Liver (tissue), 9 donors: ENCODE measurements around the gene GTF3C5. TPM values are rescaled to one million over a fixed set of nuclear protein-coding genes. Genes with fewer than 3 reads are reported as not detected.
A peak's percentile ranks its signal among the peaks of the same experiment; 100 is the strongest.

Experiments used
- DNase-seq: peaks from one replicate; pipeline ENCODE4 v3.0.0-alpha.2; 2017; ENCODE audit warnings: low spot score
- H3K27ac ChIP-seq, 2 donors: one replicate each; pipeline ENCODE4 v1.7.0; 2013; ENCODE audit warnings: inconsistent platforms in 2 of 2, low read length in 2 of 2, control low read depth in 1 of 2, low read depth in 1 of 2, mild to moderate bottlenecking in 1 of 2
- H3K27me3 ChIP-seq, 4 donors: one replicate each; pipeline versions ENCODE4 v1.6.1 to v1.7.0; 2013; ENCODE audit warnings: low read length in 3 of 4, inconsistent platforms in 1 of 4, mild to moderate bottlenecking in 1 of 4, moderate library complexity in 1 of 4; ENCODE audit not compliant: control insufficient read depth in 4 of 4, insufficient read depth in 4 of 4
- H3K36me3 ChIP-seq, 4 donors: one replicate each; pipeline versions ENCODE4 v1.6.1 to v1.7.0; 2013; ENCODE audit warnings: low read length in 3 of 4, mild to moderate bottlenecking in 3 of 4, low read depth in 1 of 4, moderate library complexity in 1 of 4; ENCODE audit not compliant: control insufficient read depth in 4 of 4, insufficient read depth in 3 of 4
- H3K4me1 ChIP-seq, 4 donors: one replicate each; pipeline versions ENCODE4 v1.6.1 to v1.7.0; 2013; ENCODE audit warnings: low read length in 3 of 4, mild to moderate bottlenecking in 3 of 4, moderate library complexity in 1 of 4; ENCODE audit not compliant: control insufficient read depth in 4 of 4, insufficient read depth in 4 of 4
- H3K4me3 ChIP-seq, 3 donors: one replicate each; pipeline versions ENCODE4 v1.6.1 to v1.7.0; 2013; ENCODE audit warnings: low read length in 3 of 3, control low read depth in 1 of 3, low read depth in 1 of 3, mild to moderate bottlenecking in 1 of 3
- H3K9ac ChIP-seq, 2 donors: one replicate each; pipeline ENCODE4 v1.7.0; 2013; ENCODE audit warnings: low read length in 2 of 2, mild to moderate bottlenecking in 2 of 2, moderate library complexity in 2 of 2, control low read depth in 1 of 2, low read depth in 1 of 2
- H3K9me3 ChIP-seq, 4 donors: one replicate each; pipeline versions ENCODE4 v1.6.1 to v1.7.0; 2013; ENCODE audit warnings: low read length in 3 of 4; ENCODE audit not compliant: control insufficient read depth in 4 of 4
- ATF3 ChIP-seq: IDR thresholded peaks from 2 replicates; pipeline ENCODE4 v1.6.1; 2016; ENCODE audit warnings: antibody characterized with exemption
- CTCF ChIP-seq: fragments of 150-350 bp; IDR thresholded peaks from 2 replicates; pipeline ENCODE4 v1.5.1; 2017; ENCODE audit warnings: improper control_type of control experiment, low read depth, low read length; ENCODE audit not compliant: missing input control
- EGR1 ChIP-seq, 2 donors: IDR thresholded peaks; 2 replicates each; pipeline ENCODE4 v1.6.1; 2016 to 2018; ENCODE audit warnings: antibody characterized with exemption in 2 of 2, low read depth in 2 of 2
- FOXA1 ChIP-seq: IDR thresholded peaks from 2 replicates; pipeline ENCODE4 v1.6.1; 2016; ENCODE audit warnings: antibody characterized with exemption
- FOXA2 ChIP-seq: IDR thresholded peaks from 2 replicates; pipeline ENCODE4 v1.6.1; 2016; ENCODE audit warnings: antibody characterized with exemption
- GABPA ChIP-seq, 2 donors: IDR thresholded peaks in 1 of 2; conservative IDR thresholded peaks in 1 of 2; 2 replicates each; pipeline ENCODE4 v1.6.1; 2016; ENCODE audit warnings: antibody characterized with exemption in 2 of 2, mild to moderate bottlenecking in 1 of 2, moderate library complexity in 1 of 2
- HNF4A ChIP-seq, 2 donors: conservative IDR thresholded peaks; 2 replicates each; pipeline ENCODE4 v1.6.1; 2016; ENCODE audit warnings: antibody characterized with exemption in 2 of 2, mild to moderate bottlenecking in 2 of 2
- HNF4G ChIP-seq: IDR thresholded peaks from 2 replicates; pipeline ENCODE4 v1.6.1; 2016; ENCODE audit warnings: antibody characterized with exemption
- JUND ChIP-seq, 2 donors: IDR thresholded peaks; 2 replicates each; pipeline ENCODE4 v1.6.1; 2016; ENCODE audit warnings: antibody characterized with exemption in 2 of 2
- MAX ChIP-seq: IDR thresholded peaks from 2 replicates; pipeline ENCODE4 v1.6.1; 2016; ENCODE audit warnings: antibody characterized with exemption
- NR2F2 ChIP-seq: IDR thresholded peaks from 2 replicates; pipeline ENCODE4 v1.6.1; 2016; ENCODE audit warnings: antibody characterized with exemption
- RAD21 ChIP-seq, 2 donors: IDR thresholded peaks; 2 replicates each; pipeline ENCODE4 v1.6.1; 2016; ENCODE audit warnings: antibody characterized with exemption in 2 of 2, mild to moderate bottlenecking in 2 of 2
- REST ChIP-seq: IDR thresholded peaks from 2 replicates; pipeline ENCODE4 v1.6.1; 2016; ENCODE audit warnings: antibody characterized with exemption, mild to moderate bottlenecking
- RXRA ChIP-seq, 2 donors: IDR thresholded peaks; 2 replicates each; pipeline ENCODE4 v1.6.1; 2017 to 2018; ENCODE audit warnings: antibody characterized with exemption in 2 of 2, mild to moderate bottlenecking in 1 of 2
- SP1 ChIP-seq: IDR thresholded peaks from 2 replicates; pipeline ENCODE4 v1.6.1; 2018; ENCODE audit warnings: antibody characterized with exemption, mild to moderate bottlenecking
- TAF1 ChIP-seq: conservative IDR thresholded peaks from 2 replicates; pipeline ENCODE4 v1.6.1; 2016; ENCODE audit warnings: antibody characterized with exemption, mild to moderate bottlenecking
- YY1 ChIP-seq: IDR thresholded peaks from 2 replicates; pipeline ENCODE4 v1.6.1; 2016; ENCODE audit warnings: antibody characterized with exemption, mild to moderate bottlenecking
- ZBTB33 ChIP-seq: IDR thresholded peaks from 2 replicates; pipeline ENCODE4 v1.6.1; 2016; ENCODE audit warnings: antibody characterized with exemption
- WGBS: extraction: QIAGEN DNeasy Blood & Tissue Kit; methylation state at CpG from one replicate; pipeline ENCODE4 v1.1.7; 2013; 5-methylcytosine and 5-hydroxymethylcytosine counted together
- polyA plus RNA-seq, 2 donors: library from polyadenylated mRNA; stranded (reverse) in 1 of 2; unstranded in 1 of 2; fragments of 200-250 nt in 1 of 2; fragments of >200 nt in 1 of 2; fragmentation: Nextera tagmentation in 1 of 2; extraction: Ambion mirVana in 1 of 2; gene quantifications; one replicate each; pipeline versions ENCODE4 v1.2.1 to v1.2.3, GENCODE V29; 2013 to 2015
- total RNA-seq, 2 donors: library from RNA; depleted of rRNA; stranded (reverse); fragments of >200 nt; gene quantifications; one replicate each; pipeline ENCODE4 v1.2.3, GENCODE V29; 2014
- donor health status: healthy.
- donor health status: healthy.
- donor health status: healthy.
- donor health status: healthy.
- donor health status: healthy.

Gene GTF3C5
- total RNA-seq (10 to 100 TPM; 20.9 to 26.2 TPM), polyA plus RNA-seq (10 to 100 TPM; 13.2 to 15.5 TPM)

- Histone ChIP-seq H3K9me3 (no peaks in the 10 kb centered on the region), H3K27me3 (no peaks in the 10 kb centered on the region), H3K36me3 (no peaks in the 10 kb centered on the region), H3K9ac (peak within 1 kb of the TSS; percentile 83 to 91), H3K4me1 (peaks cover 0 to 29% (median 23%) of the 10 kb centered on the region in 4 donors), H3K4me3 (peak within 1 kb of the TSS; percentile 78 to 99 (median 98)), H3K27ac (peak within 1 kb of the TSS; percentile 91 to 92)
- peak; percentile 88 for DNase-seq
- under 1% methylated on average over 63 of the region's 63 CpGs for WGBS
- peak; percentile 95 for TF ChIP-seq YY1
- peak; percentile 90 for TF ChIP-seq SP1
- TF ChIP-seq ATF3: no peak
- TF ChIP-seq FOXA2: no peak
- no peak for TF ChIP-seq EGR1 (IDR thresholded peaks at IDR 0.05; ENCODE audit: low read depth in 2 of 2)
- peak; percentile 61 for TF ChIP-seq ZBTB33
- peak; percentile 4 for TF ChIP-seq CTCF
- peak; percentile 6 for TF ChIP-seq NR2F2
- TF ChIP-seq HNF4A (conservative IDR thresholded peaks at IDR 0.05): no peak
- no peak for TF ChIP-seq HNF4G
- peak; percentile 76 to 90 for TF ChIP-seq GABPA (IDR thresholded peaks at IDR 0.05 in 1 of 2, conservative IDR thresholded peaks at IDR 0.05 in 1 of 2)
- no peak for TF ChIP-seq FOXA1
- no peak for TF ChIP-seq REST
- no peak for TF ChIP-seq JUND (IDR thresholded peaks at IDR 0.05)
- no peak for TF ChIP-seq RAD21 (IDR thresholded peaks at IDR 0.05)
- TF ChIP-seq RXRA (IDR thresholded peaks at IDR 0.05): peak in 1 of 2 donors; percentile 18
- peak; percentile 86 for TF ChIP-seq TAF1
- peak; percentile 47 for TF ChIP-seq MAX
Observed at GRCh38 chr9:133030317-133031129, at the start of gene GTF3C5. Gene GTF3C5, plus strand, starts transcription at chr9:133030997. Its CDS starts 15 bp downstream, at chr9:133031012.
